Nephron progenitor cell (in vitro differentiated cells): Measurements from ENCODE around the gene DENND4B.

Experiments
- DNase-seq: peaks from one replicate; pipeline ENCODE4 v3.0.0; 2021
- H3K27ac Mint-ChIP-seq: 2 replicates; pipeline ENCODE4 v1.8.0; 2021; ENCODE audit warnings: mild to moderate bottlenecking, moderate library complexity, mixed read lengths
- H3K27me3 Mint-ChIP-seq: 2 replicates; pipeline ENCODE4 v1.8.0; 2021; ENCODE audit warnings: mild to moderate bottlenecking, low read depth, mixed read lengths; ENCODE audit not compliant: poor library complexity
- H3K36me3 Mint-ChIP-seq: 2 replicates; pipeline ENCODE4 v1.8.0; 2021; ENCODE audit warnings: low read depth, mixed read lengths
- H3K4me1 Mint-ChIP-seq: 2 replicates; pipeline ENCODE4 v1.8.0; 2021; ENCODE audit warnings: mixed read lengths
- H3K4me3 Mint-ChIP-seq: 2 replicates; pipeline ENCODE4 v1.8.0; 2021; ENCODE audit warnings: mild to moderate bottlenecking, moderate library complexity, mixed read lengths
- H3K9me3 Mint-ChIP-seq: 2 replicates; pipeline ENCODE4 v1.8.0; 2021; ENCODE audit warnings: mild to moderate bottlenecking, moderate library complexity, mixed read lengths
- TF ChIP-seq, protein P1 (sequence below): fragments of 200-600 bp; sonication (generic); IDR thresholded peaks from 2 replicates; pipeline ENCODE4 v1.5.0; 2021; ENCODE audit warnings: antibody characterized with exemption

DENND4B gene

DNA sequence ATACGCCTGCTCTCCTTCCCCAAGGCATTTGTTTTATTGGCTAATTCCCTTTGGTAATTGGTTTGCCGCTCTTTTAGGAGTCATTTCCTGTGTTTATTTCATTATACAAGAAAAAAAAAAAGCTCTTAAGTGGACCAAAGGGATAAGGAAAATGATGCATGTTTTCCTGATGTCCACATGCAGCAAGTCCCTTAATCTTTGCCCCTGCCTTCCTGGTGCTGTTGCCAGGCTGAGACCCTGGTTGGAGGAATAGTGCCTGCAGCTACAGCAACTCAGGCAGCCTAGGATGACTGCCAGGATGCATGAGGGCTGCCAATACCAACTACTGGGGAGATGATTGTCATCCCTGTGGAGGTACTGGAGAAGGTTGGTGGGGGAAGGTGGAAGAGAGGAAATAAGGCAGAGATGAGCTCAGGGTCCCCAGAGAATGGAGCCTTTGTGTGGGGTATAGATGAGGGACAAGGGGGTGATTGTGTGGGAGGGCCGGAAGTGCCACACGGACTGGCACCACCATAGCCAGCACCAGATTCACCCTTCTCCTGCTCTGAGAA is 17.7 kb downstream of the DENND4B start:
- no peak for DNase-seq
- Mint-ChIP-seq H3K27ac (peak overlapping the region; percentile 80), H3K9me3 (no peaks in the 10 kb centered on the region), H3K27me3 (no peaks in the 10 kb centered on the region), H3K4me3 (no peak overlapping the region), H3K4me1 (peaks cover 2% of the 10 kb centered on the region), H3K36me3 (peaks cover 14% of the 10 kb centered on the region)
- TF ChIP-seq, protein P1, sequence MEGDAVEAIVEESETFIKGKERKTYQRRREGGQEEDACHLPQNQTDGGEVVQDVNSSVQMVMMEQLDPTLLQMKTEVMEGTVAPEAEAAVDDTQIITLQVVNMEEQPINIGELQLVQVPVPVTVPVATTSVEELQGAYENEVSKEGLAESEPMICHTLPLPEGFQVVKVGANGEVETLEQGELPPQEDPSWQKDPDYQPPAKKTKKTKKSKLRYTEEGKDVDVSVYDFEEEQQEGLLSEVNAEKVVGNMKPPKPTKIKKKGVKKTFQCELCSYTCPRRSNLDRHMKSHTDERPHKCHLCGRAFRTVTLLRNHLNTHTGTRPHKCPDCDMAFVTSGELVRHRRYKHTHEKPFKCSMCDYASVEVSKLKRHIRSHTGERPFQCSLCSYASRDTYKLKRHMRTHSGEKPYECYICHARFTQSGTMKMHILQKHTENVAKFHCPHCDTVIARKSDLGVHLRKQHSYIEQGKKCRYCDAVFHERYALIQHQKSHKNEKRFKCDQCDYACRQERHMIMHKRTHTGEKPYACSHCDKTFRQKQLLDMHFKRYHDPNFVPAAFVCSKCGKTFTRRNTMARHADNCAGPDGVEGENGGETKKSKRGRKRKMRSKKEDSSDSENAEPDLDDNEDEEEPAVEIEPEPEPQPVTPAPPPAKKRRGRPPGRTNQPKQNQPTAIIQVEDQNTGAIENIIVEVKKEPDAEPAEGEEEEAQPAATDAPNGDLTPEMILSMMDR, result no peak

DNA sequence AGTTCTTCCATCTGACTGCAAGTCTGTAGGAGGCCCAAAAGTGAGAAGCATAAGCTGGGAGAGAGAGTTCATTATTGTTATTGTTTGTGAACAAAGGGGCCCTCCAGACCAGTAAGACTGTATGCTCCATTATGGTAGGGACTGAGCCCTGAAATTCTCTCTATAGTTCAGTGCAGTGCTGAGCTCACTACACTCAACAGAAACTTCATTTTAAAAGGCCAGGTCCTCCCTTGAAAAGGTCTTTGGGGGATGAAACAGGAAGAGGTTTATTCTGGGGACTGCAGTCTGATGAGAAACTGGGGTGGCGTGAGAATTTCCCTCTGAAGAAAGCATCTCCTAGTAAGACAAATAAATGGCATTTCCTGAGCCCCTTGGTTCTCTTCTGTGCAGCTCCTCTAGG is 18.3 kb downstream of the DENND4B start:
- DNase-seq, result no peak
- Mint-ChIP-seq H3K27me3 (no peaks in the 10 kb centered on the region), H3K36me3 (peaks cover 14% of the 10 kb centered on the region), H3K4me1 (peaks cover 7% of the 10 kb centered on the region), H3K9me3 (no peaks in the 10 kb centered on the region), H3K27ac (peak overlapping the region; percentile 80), H3K4me3 (no peak overlapping the region)
- TF ChIP-seq, protein P1, result no peak

DNA sequence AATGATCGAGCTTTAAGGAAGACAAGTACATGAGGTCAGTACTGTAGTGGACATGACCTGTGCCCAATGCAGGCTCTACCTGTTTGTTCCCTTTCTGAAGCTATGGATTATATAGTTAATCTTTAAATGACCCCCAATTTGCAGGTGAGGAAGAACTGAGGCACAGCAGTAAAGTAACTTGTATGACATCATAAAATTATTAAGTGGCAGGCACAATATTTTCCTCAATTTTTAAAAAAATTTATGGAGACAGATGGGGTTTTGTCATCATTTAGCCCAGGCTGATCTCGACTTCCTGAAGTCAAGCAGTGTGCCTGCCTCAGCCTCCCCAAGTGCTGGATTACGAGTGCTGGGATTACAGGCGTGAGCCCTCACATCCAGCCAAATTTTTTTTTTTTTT is 20.1 kb downstream of the DENND4B start:
- H3K36me3 Mint-ChIP-seq, result peaks cover 9% of the 10 kb centered on the region
- no peak overlapping the region for H3K4me3 Mint-ChIP-seq
- TF ChIP-seq, protein P1, result no peak
- H3K27me3 Mint-ChIP-seq, result no peaks in the 10 kb centered on the region
- peaks cover 10% of the 10 kb centered on the region for H3K4me1 Mint-ChIP-seq
- no peaks in the 10 kb centered on the region for H3K9me3 Mint-ChIP-seq
- DNase-seq, result no peak
- no peak overlapping the region for H3K27ac Mint-ChIP-seq

DNA sequence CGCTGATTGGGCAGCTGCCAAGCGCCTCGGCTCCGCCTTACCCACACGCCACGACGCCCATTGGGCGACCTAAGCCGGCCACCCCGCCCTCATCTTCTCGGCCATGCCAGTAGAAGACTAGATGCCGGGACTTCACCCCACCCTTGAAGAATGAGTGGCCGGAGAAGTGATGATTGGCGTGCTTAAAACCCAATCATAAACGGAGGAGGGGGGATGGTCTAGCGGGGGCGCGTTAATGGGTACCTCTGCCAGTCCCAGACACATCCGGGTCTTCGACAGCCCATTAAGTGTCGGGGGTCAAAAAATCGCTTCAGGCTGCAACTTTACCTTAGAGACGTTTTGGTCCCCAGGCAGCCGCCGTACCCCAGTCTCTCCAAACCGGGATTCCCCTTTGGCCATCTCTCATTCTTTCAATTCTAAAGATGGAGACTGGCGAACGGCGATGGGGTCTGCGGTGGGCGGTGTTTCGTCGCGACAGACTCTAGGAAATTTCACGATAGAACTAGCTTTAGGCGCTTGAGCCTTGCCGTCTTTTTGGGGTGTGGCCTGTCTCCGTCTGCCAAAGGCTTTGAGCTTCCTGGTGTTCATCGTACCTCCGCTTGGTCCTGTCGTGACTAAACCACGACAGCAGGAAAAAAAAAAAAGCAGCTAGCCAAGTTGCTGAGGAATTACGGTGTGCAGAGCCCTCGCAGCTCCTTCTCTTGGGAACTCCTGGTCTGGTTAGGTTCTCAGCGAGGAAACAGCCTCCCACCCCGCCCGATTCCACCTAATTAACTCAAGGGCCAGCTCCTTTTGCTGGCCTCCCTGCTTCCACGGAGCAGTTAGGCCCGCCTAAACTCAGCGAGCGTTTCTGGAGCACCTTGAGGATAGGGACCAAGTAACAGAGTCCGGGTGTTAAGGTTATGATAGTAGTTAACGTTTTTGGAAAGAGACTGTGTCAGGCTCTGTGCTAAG is 23.3 kb downstream of the DENND4B start, which contains the start of gene GATAD2B:
TSS of gene GATAD2B (minus strand) at position 1 of the 954 bp plus-strand sequence. CDS start 94,625 bp downstream, outside the sequence.
- Mint-ChIP-seq H3K27ac (peak within 1 kb of the TSS; percentile 99), H3K27me3 (no peaks in the 10 kb centered on the region), H3K4me3 (peak within 1 kb of the TSS; percentile 93), H3K4me1 (peaks cover 41% of the 10 kb centered on the region), H3K36me3 (no peaks in the 10 kb centered on the region), H3K9me3 (no peaks in the 10 kb centered on the region)
- TF ChIP-seq, protein P1, result no peak
- peak; percentile 97 for DNase-seq

DNA sequence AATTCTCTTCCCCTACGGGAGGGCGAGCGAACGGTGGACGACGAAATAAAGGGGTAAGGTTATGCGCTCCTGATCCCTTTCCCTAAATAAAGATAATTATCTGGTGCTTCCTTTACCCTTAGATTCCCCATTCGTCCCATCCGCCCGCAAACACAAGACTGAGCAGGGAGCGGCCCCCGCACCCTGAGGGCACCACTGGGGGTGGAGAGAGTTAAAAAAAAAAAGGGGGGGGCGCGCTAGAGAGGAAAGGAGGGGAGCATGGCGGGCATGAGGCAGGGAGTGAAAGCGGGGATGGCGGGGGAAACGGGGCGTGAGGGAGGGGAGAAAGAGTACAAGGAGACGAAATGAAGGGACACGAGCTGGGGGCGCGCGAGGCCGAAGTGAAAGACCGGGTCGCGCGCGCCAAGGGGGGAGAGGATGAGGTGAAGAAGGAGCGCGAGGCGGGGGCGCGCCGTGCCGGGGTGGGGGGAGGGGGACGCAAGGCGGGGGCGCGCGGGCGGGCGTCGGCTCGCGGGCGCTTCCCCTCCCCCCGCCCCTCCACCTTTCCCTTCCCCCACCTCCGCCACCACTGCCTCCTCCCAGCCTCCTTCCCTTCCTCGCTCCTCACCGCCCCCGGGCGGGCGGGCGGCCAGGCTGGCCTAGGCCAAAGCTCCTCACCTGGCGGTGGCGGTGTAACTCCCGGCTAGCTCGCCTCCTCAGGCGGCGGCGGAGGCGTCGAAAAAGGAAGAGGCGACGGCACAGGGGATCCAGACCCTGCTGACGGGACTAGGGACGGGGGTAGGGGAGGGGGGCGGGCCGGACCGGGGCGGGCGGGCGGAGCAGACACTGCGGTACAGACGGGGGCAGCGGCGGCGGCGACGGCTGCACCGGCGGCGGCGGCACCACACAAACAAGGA is 24.2 kb downstream of the DENND4B start:
- no peaks in the 10 kb centered on the region for H3K9me3 Mint-ChIP-seq
- peak overlapping the region; percentile 88 for H3K27ac Mint-ChIP-seq
- TF ChIP-seq, protein P1, result no peak

More for the DNA sequence above, 24.2 kb downstream of the DENND4B start:
- H3K36me3 Mint-ChIP-seq, result no peaks in the 10 kb centered on the region
- peak; percentile 69 for DNase-seq
- H3K27me3 Mint-ChIP-seq, result no peaks in the 10 kb centered on the region
- H3K4me3 Mint-ChIP-seq, result peak overlapping the region; percentile 93
- peaks cover 49% of the 10 kb centered on the region for H3K4me1 Mint-ChIP-seq
